Muscle of leg (tissue), 11 donors: ENCODE results near the gene TGFBR1. TPM values are rescaled to one million over a fixed set of nuclear protein-coding genes. Genes with fewer than 3 reads are reported as not detected.

Source experiments
- DNase-seq: peaks from one replicate; pipeline ENCODE4 v3.0.0; 2013
- H3K27ac ChIP-seq: one replicate; pipeline ENCODE4 v1.5.1; 2013; ENCODE audit warnings: mild to moderate bottlenecking, low read length, control low read depth
- H3K27me3 ChIP-seq: one replicate; pipeline ENCODE4 v1.6.1; 2013; ENCODE audit warnings: low read length; ENCODE audit not compliant: control insufficient read depth, insufficient read depth
- H3K36me3 ChIP-seq: one replicate; pipeline ENCODE4 v1.6.1; 2013; ENCODE audit warnings: low read length; ENCODE audit not compliant: control insufficient read depth, insufficient read depth
- H3K4me1 ChIP-seq: one replicate; pipeline ENCODE4 v1.6.1; 2013; ENCODE audit warnings: low read length; ENCODE audit not compliant: control insufficient read depth, insufficient read depth
- H3K4me3 ChIP-seq: one replicate; pipeline ENCODE4 v1.5.1; 2013; ENCODE audit warnings: low read length, control low read depth
- H3K9me3 ChIP-seq: replicated peaks from 2 replicates; pipeline ENCODE4 v1.6.1; 2013; ENCODE audit warnings: low read depth, low read length; ENCODE audit not compliant: control insufficient read depth
- WGBS: methylation state at CpG from one replicate; pipeline ENCODE4 v1.1.5; 2013; ENCODE audit warnings: missing lambda C conversion rate; ENCODE audit not compliant: insufficient coverage; 5-methylcytosine and 5-hydroxymethylcytosine counted together
- polyA plus RNA-seq, 8 donors: library from polyadenylated mRNA; unstranded; fragments of 120-200 nt; gene quantifications; one replicate each; pipeline versions ENCODE4 v1.2.1 to v1.2.3, GENCODE V29; 2013; ENCODE audit warnings: inconsistent platforms in 1 of 8, low replicate concordance in 1 of 8; ENCODE audit not compliant: insufficient read length in 8 of 8, insufficient read depth in 1 of 8
- total RNA-seq: library from RNA; stranded (reverse); fragments of 120-200 nt; gene quantifications from one replicate; pipeline ENCODE4 v1.2.4, GENCODE V29; 2013

The TGFBR1 gene
- total and polyA plus RNA-seq, 9 donors, result 16.9 to 33.5 (median 26.3) TPM

DNA sequence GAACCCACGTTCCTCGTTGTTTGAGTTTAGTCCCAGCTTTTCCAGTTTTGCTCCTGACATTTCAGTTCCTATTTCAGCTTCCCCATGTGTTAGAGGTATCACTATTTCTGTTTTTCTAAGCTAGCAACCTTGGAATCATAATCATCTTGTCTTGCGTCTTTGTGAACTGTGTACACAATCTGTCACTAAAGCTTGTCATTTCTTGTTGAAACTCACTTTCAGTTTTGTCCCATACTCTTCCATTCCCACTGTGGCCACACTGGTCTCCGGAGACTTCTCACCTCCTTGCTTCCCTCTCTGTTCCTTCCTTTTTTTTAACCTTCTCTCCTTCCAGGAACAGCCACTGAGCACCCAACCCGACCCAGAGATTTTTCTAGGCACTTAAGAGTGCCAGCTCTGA lies 36.9 kb downstream of the TGFBR1 start:
- DNase-seq, result no peak
- H3K36me3 ChIP-seq, result peaks cover 30% of the 10 kb centered on the region
- no peaks in the 10 kb centered on the region for H3K9me3 ChIP-seq
- WGBS, result 89% methylated on average over 2 of the region's 5 CpGs
- H3K27me3 ChIP-seq, result no peaks in the 10 kb centered on the region
- H3K27ac ChIP-seq, result no peak overlapping the region
- H3K4me3 ChIP-seq, result no peak overlapping the region
- H3K4me1 ChIP-seq, result no peaks in the 10 kb centered on the region

DNA sequence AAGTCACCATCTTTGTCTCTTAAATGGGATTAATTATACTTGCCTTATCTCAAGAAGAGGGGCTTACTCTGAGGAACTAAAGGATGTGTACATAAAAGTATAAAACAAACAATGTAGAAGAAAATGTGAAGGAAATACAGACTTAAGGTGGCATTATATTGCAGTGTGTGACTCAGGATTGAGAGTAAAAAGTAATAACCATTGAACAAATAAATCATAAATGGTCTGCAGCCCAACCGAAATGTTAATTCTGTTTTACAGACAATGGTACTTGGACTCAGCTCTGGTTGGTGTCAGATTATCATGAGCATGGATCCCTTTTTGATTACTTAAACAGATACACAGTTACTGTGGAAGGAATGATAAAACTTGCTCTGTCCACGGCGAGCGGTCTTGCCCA lies 37.4 kb downstream of the TGFBR1 start:
- Histone ChIP-seq H3K9me3 (no peaks in the 10 kb centered on the region), H3K27ac (no peak overlapping the region), H3K36me3 (peaks cover 34% of the 10 kb centered on the region), H3K27me3 (no peaks in the 10 kb centered on the region), H3K4me1 (no peaks in the 10 kb centered on the region), H3K4me3 (no peak overlapping the region)
- peak; percentile 30 for DNase-seq
- no CpG with 5 or more reads among the region's 4 CpGs for WGBS

DNA sequence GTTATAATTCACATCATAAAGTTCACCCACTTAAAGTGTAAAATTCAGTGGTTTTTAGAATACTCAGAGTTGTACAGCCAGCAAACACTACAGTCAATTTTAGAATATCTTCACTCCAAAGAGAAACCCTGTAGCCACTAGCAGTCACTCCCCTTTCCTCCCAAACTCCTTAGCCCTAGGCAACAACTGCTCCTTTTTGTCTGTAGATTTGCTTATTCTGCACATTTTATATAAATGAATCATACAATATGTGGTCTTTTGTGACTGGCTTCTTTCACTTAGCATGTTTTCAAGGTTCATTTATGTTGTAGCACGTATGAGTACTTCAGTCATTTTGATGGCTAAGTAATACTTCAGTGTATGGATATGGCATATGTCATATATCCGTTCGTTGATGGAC lies 38.7 kb downstream of the TGFBR1 start:
- no peak for DNase-seq
- Histone ChIP-seq H3K36me3 (peaks cover 42% of the 10 kb centered on the region), H3K27me3 (no peaks in the 10 kb centered on the region), H3K27ac (no peak overlapping the region), H3K9me3 (no peaks in the 10 kb centered on the region), H3K4me3 (no peak overlapping the region), H3K4me1 (no peaks in the 10 kb centered on the region)
- no CpG with 5 or more reads among the region's 3 CpGs for WGBS

DNA sequence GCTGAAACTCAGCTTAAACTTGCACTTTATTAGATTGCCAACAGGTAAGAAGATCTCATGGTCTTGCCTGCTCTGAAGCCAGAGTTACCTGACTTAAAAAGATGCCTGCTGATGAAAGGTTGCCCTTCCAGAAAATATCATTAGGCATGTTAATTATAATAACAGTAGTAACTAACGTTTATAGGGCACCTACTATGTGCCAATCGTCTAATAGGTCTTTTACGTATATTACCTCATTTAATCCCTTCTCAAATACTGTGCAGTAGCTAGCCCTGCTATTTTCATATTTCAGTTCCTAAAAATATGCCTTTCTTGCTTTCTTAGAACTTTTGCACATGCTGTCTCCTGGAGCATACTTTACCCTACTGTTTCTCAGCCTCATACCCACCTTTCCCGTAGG lies 40.1 kb downstream of the TGFBR1 start:
- no peaks in the 10 kb centered on the region for H3K27me3 ChIP-seq
- 84% methylated on average over 3 of the region's 4 CpGs for WGBS
- no peak for DNase-seq
- no peak overlapping the region for H3K27ac ChIP-seq
- H3K4me1 ChIP-seq, result no peaks in the 10 kb centered on the region
- H3K36me3 ChIP-seq, result peaks cover 46% of the 10 kb centered on the region
- H3K4me3 ChIP-seq, result no peak overlapping the region
- no peaks in the 10 kb centered on the region for H3K9me3 ChIP-seq

DNA sequence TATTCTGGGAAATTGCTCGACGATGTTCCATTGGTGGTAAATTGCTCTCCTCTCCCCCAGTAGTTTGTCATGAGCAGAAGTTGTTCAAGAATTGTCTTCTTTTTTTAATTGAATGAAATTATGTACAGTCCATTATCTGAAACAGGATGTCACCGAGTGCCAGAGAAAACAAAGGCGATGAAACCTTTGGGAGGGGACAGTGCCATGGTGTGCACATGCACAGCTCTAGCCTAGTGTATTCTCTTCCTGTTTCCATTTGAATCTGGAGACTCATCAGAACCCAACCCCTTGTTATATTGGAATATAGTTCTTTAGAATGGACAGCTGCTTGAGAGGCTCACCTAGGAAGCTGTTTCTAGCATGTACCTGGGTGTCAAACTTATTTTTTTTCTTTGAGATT lies 41.7 kb downstream of the TGFBR1 start:
- Histone ChIP-seq H3K27me3 (no peaks in the 10 kb centered on the region), H3K9me3 (no peaks in the 10 kb centered on the region), H3K4me3 (no peak overlapping the region), H3K27ac (no peak overlapping the region), H3K4me1 (no peaks in the 10 kb centered on the region), H3K36me3 (peaks cover 45% of the 10 kb centered on the region)
- no peak for DNase-seq
- no CpG with 5 or more reads among the region's 4 CpGs for WGBS

DNA sequence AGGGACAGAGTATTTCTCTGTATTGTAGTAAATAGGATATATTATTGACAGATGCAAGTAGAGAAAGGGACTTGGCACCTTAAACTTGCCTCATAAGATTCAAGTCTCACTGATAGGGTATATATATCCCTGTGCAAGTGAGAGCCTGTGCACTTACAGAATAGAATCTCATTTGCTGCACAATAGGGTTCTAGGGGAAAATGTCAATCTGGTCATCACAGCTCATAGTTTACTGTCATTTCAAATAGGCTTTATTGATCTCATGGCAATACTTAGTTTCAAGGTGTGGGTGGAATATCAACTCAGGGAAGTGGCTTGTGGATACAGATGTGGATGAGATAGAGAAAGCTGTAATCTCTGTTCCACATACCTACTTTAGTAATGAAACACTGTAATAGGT lies 42.3 kb downstream of the TGFBR1 start:
- Histone ChIP-seq H3K9me3 (no peaks in the 10 kb centered on the region), H3K27me3 (no peaks in the 10 kb centered on the region), H3K36me3 (peaks cover 43% of the 10 kb centered on the region), H3K27ac (no peak overlapping the region), H3K4me1 (no peaks in the 10 kb centered on the region), H3K4me3 (no peak overlapping the region)
- DNase-seq, result no peak

DNA sequence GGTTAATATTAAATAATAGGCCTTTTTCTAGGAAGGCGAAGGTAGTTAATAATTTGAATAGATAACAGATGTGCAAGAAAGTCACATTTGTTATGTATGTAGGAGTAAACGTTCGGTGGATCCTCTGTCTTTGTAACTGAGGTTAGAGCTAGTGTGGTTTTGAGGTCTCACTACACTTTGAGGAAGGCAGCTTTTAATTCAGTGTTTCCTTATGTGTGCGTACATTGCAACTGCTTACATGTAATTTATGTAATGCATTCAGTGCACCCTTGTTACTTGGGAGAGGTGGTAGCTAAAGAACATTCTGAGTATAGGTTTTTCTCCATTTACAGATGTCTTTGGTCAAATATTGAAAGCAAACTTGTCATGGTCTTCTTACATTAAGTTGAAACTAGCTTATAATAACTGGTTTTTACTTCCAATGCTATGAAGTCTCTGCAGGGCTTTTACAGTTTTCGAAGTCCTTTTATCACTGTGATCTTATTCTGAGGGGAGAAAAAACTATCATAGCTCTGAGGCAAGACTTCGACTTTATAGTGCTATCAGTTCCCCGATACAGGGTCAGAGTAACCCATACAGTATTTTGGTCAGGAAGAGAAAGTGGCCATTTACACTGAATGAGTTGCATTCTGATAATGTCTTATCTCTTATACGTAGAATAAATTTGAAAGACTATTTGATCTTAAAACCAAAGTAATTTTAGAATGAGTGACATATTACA lies 45.7 kb downstream of the TGFBR1 start:
- 61% methylated on average over 2 of the region's 8 CpGs for WGBS
- Histone ChIP-seq H3K27ac (no peak overlapping the region), H3K4me3 (no peak overlapping the region), H3K36me3 (peaks cover 26% of the 10 kb centered on the region), H3K9me3 (no peaks in the 10 kb centered on the region), H3K4me1 (no peaks in the 10 kb centered on the region), H3K27me3 (no peaks in the 10 kb centered on the region)
- DNase-seq, result no peak

DNA sequence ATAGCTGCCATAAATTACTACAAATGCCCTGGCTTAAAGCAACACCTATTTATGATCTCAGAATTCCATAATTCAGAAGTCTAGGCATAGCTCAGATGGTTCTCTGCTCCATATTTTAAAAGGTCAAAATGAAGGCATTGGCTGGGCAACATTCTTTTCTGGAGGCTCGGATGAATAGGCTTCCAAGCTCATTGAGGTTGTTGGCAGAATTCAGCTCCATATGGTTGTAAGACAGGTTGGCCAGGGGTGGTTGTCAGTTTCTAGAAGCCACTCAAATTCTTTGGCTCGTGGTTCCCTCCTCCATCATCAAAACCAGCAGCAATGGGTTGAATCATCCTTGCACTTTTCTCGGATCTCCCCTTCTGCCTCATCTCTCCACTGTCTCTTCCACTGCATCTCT lies 49.4 kb downstream of the TGFBR1 start:
- peaks cover 4% of the 10 kb centered on the region for H3K36me3 ChIP-seq
- no peak overlapping the region for H3K27ac ChIP-seq
- H3K27me3 ChIP-seq, result no peaks in the 10 kb centered on the region
- H3K4me1 ChIP-seq, result no peaks in the 10 kb centered on the region
- 93% methylated on average over 2 of the region's 3 CpGs for WGBS
- DNase-seq, result no peak
- H3K9me3 ChIP-seq, result no peaks in the 10 kb centered on the region
- H3K4me3 ChIP-seq, result no peak overlapping the region

DNA sequence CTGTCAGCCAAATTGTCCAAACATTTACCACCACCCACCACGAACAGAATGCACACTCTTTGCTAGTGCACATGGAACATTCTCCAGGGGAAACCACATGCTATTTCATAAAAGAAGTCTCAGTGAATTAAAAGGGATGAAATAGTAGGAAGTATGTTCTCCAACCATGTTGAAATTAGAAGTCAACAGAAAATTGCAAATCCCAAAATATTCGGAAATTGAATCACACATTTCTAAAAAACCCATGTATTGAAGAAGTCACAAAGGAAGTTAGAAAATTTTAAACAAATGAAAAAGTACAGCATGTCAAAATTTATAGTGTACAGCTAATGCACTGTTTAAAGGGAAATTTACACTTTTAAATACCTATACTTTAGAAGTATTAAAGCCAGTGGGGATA lies 50.8 kb downstream of the TGFBR1 start:
- Histone ChIP-seq H3K36me3 (peaks cover 4% of the 10 kb centered on the region), H3K4me3 (no peak overlapping the region), H3K4me1 (no peaks in the 10 kb centered on the region), H3K27me3 (no peaks in the 10 kb centered on the region), H3K27ac (no peak overlapping the region), H3K9me3 (no peaks in the 10 kb centered on the region)
- no CpG with 5 or more reads among the region's 2 CpGs for WGBS
- no peak for DNase-seq

DNA sequence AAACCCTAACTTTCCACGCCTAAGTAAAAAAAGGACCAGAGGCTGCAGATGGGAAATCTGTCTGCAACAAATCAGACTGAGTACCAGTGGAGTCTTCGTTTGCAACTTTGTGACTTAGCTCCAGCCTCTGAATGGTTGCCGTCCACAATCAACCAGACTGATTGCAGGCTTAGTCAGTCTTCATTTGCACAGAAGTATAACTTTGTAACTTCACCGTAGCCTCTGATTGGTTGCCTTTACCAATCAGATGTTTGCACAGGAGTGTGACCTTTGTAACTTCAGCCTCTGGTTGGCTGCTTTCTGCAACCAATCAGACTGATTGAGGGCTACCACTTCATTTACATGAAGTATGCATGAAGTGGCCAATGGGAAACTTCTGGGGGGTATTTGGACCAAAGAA lies 53.7 kb downstream of the TGFBR1 start:
- Histone ChIP-seq H3K27ac (no peak overlapping the region), H3K36me3 (no peaks in the 10 kb centered on the region), H3K4me3 (no peak overlapping the region), H3K9me3 (no peaks in the 10 kb centered on the region), H3K4me1 (no peaks in the 10 kb centered on the region), H3K27me3 (no peaks in the 10 kb centered on the region)
- 53% methylated on average over 4 of the region's 4 CpGs for WGBS
- no peak for DNase-seq

DNA sequence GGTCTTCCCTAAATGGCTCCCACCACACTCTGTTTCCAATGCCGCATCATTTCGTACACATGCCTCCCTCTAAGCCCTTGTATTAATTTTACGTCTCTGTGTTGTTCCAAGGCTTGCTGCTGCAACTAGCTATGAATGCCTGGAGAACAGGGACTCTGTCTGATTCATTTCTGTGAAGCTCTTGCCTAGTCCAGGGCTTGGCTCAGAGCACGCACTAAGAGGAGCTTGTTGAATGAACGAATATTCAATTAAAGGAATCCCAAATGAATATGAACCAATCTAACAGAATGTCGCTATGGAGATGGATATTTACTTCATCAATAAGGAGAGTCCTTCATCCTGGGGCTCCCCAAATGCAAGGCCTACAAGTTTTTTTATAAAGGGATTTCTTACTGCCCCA lies 55.3 kb downstream of the TGFBR1 start:
- 100% methylated on average over 1 of the region's 6 CpGs for WGBS
- H3K9me3 ChIP-seq, result no peaks in the 10 kb centered on the region
- H3K36me3 ChIP-seq, result no peaks in the 10 kb centered on the region
- H3K27me3 ChIP-seq, result no peaks in the 10 kb centered on the region
- DNase-seq, result no peak
- H3K27ac ChIP-seq, result no peak overlapping the region
- H3K4me1 ChIP-seq, result no peaks in the 10 kb centered on the region
- H3K4me3 ChIP-seq, result no peak overlapping the region
